ENCODE data around the gene NEO1. TPM values are rescaled to one million over a fixed set of nuclear protein-coding genes. Genes with fewer than 3 reads are reported as not detected.
"Not testable (repeated sequence)": the region's sequence is repeated elsewhere in the genome, so short reads cannot be mapped to it uniquely, and the experiment has no call there.

Gene NEO1
- polyA plus RNA-seq, 3 donors = 135 to 149 (median 136) TPM

DNA sequence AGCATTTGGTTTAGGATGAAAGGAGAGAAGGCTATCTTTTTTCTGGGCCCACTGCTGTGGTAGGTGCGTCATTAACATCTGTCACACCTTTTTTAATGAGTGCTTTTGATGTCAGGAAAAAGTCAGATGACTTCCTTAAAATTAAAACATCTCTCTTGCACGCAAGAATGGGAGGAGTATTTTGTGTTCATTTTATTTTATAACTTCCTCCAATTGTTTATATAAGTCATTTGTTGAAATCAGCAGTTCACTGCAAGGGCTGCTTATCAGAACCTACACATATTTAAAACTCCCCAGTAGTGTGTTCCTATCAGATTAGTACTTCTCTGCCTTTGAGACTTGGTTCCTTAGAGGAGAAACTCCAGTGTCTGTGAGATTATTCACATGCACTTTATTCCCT is 143.8 kb downstream of the NEO1 start:
- DNase-seq = no peak

- no peak for DNase-seq
These were observed 148.1 kb downstream of the NEO1 start for GRCh38 chr15:73200339-73200738.

DNA sequence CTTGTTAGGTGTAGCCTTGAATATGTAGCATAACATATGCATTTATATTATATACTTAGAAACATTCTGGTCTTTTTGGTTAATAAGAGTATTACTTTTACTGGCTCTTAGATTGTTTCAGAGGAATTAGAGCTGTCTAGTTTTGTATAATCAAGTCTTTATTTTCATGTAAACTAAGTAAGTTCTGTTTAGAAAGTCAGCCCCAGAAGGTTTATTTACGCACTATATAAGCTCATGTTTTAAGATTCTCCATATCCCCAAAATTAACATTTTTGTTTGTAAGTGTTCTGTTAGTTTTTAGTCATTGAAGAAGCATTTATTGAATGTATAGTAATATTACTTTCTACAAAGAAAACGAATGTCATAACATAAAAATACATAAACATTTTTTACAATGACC is 158.4 kb downstream of the NEO1 start:
- no peak for DNase-seq

DNA sequence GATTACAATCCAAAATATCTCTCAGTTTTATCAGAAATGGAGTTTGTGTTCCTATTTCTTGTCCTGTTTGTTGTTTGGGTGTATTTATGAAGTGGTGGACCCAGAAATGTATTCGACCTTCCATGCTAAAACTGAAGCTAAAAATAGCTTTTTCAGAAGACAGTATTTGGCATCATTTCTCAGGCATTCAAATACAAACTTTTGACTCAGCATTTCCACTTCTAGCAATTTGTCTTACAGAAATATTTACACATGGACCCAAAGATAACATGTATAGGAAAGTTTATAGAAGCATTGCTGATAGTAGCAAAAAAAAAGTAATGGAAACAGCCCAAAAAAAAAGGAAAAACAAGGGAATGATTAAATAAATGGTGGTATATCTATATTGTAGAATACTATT is 160.2 kb downstream of the NEO1 start:
- DNase-seq = no peak

DNA sequence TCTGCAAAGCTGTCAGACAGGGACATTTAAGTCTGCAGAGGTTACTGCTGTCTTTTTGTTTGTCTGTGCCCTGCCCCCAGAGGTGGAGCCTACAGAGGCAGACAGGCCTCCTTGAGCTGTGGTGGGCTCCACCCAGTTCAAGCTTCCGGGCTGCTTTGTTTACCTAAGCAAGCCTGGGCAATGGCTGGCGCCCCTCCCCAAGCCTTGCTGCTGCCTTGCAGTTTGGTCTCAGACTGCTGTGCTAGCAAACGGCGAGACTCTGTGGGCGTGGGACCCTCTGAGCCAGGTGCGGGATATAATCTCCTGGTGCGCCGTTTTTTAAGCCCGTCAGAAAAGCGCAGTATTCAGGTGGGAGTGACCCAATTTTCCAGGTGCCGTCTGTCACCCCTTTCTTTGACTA is 169.2 kb downstream of the NEO1 start:
- not testable (repeated sequence) for DNase-seq

DNA sequence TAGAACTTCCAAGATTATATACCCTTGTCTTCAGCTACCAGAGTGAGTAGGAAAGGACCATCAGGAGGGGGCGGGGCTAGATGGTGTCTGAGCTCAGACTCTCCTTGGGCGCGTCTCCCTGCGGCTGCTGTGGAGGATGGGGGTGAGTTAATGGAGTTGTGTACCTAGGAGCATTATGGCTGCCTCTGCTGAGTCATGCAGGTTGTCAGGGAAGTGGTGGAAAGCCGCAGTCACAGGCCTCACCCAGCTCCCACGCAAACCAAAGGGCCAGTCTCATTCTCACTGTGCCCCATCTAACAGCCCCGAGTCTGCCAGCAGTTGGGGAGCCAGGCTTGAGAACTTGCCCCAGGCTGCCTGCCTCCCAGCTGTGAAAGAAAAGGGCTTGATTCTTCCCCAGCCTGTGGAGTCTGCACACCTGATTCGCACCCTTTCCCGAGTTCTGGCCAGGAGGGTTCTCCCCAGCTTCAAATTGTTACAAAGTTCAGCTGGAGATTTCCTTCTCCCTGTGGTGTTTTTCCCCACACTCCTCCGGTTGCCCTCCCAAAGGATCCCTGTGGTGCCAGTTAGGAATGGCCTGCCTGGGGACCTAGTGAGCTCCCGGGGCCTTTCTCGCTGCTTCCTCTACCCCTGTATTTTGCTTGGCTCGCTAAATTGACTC is 173.2 kb downstream of the NEO1 start:
- DNase-seq = no peak

DNA sequence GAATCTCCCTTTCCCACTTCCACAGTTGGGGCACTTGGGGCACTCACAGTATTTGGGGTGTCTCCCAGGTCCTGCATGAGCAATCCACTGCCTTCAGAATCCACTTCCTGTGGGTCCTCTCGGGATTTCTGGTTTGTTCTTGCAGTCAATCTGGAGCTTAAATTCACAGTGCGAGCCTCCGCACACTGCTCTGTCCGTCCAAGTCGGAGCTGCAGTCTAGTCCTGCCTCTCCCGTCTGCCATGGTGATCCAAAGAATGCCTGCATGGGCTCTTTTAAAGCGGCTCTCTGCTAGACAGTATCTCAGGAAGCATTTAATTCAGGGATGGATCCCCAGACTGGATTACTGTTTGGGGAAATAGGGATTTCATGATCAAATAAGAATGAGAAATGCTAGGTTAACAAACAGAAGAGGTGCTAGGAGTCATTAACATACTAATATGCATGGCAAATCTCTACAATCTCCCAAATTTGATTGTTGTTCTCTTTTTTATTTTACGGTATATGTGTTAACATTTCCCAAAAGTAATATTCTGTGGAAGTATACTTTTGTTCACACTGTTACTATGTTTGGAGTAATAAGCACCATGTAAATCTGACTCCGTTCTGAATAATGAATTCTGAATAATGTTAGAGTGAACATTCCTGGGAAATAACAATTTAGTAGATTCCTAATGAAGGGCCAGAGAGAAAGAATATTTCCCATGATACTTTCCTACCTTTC is 174.0 kb downstream of the NEO1 start:
- no peak for DNase-seq

DNA sequence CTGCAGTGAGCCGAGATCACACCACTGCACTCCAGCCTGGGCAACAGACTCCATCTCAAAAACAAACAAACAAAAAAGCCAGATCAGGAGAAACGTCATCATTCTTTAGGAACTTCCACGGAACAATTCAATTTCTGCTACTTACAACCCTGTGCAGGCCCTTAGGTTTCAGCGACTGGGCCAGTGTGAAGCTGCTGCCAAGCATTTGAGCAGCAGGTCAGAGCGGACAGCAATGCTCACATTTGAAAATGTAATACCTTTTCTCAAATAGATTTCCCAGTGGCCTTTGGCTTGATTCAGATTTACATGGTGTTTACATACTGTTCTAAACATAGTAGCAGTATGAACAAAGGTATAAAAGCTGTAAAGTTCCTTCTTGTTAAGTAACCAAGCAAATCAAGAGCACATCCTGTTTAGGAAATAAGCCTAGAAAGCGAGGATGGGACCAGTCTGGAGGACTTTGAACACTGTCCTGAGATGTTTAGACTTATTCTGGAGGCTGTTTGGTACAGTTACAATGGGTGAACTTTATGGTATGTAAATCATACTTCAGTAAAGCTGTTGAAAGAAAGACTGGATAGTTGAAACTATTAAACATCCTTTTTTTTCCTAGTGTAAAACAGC is 175.3 kb downstream of the NEO1 start:
- no peak for DNase-seq

DNA sequence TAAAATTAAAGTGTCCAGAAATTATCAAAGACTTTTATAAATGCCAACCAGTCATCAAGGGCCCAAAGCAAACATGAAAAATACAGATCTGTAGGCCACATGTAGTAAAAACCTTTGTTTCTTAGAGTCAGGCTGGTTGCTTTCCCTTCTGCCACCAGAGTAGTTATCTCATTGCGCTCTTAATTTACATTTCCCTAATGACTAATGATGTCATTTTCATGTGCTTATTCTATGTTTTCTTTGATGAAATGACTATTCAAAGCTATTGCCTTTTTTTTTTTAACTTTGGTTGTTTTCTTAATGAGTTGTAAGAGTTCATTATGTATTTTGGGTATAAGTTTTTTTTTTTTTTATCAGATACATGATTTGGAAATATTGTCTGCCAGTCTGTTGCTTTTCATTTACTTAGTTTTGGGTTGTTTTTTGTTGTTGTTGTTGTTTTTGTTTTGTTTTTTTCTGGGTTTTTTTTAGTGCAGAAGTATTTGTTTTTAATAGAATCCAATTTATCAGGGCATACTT is 175.9 kb downstream of the NEO1 start:
- DNase-seq = no peak

- DNase-seq = no peak
These were observed 179.6 kb downstream of the NEO1 start for GRCh38 chr15:73231661-73232419.

GRCh38 chr15:73232776-73233175 is 180.5 kb downstream of the NEO1 start:
- no peak for DNase-seq

- no peak for DNase-seq
These were observed 181.4 kb downstream of the NEO1 start for GRCh38 chr15:73233623-73234022.

- no peak for DNase-seq
These were observed 185.6 kb downstream of the NEO1 start for GRCh38 chr15:73237910-73238309.

DNA sequence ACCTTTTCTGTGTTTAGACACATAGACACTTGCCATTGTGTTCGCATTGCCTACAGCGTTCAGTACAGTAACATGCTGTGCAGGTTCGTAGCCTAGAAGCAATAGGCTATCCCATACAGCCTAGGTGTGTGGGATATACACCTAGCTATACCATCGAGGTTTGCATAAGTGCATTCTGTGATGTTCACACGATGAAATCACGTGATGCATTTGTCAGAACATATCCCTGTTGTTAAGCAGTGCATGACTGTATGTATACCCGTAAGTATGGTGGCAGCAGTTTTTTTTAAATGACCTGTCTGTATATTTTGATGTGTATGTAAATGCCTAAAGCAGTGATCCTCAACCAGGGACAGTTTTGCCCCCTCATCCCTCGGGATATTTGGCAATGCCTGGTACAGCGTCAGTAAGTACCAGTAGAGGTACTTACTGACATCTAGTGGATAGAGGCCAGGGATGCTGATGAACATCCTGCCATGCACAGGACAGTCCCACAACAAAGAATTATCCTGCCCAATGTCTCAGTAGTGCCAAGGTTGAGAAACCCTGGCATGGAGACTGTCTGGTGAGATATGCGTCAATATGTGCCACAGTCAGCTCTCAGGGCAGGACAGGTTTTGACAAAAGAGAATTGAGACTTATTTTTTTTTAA is 187.4 kb downstream of the NEO1 start:
- no peak for DNase-seq

DNA sequence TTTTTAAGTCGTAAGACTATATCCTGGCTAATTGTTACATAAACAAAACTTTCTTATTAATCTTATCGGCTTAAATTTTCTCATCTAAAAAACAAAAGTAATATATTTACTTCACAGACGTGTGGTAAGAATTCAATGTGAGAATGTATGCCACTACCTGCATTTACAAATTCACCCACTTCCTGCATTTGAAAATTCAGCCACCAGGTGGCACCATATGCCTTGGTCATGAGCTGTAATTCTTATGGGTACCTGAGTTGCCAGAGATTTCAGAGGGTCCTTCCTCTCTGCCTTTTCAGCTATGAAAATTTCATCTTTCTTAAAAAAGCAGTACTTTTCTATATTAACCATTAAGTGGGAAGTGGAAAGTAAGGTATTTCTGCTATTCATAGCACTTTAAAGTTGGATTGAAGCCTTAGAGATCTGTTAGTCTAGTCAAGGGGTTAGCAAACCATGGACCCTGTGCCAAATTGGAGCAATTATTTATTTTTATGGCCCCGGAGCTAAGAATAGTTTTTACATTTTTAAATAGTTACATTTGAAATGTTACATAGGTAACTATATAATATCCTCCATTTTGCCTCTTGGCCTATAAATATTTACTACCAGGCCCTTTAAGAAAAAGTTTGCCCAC is 188.7 kb downstream of the NEO1 start:
- peak; percentile 65 for DNase-seq

- DNase-seq = no peak
These were observed 192.1 kb downstream of the NEO1 start for GRCh38 chr15:73244333-73244732.

- no peak for DNase-seq
These were observed 194.2 kb downstream of the NEO1 start for GRCh38 chr15:73246439-73246838.

DNA sequence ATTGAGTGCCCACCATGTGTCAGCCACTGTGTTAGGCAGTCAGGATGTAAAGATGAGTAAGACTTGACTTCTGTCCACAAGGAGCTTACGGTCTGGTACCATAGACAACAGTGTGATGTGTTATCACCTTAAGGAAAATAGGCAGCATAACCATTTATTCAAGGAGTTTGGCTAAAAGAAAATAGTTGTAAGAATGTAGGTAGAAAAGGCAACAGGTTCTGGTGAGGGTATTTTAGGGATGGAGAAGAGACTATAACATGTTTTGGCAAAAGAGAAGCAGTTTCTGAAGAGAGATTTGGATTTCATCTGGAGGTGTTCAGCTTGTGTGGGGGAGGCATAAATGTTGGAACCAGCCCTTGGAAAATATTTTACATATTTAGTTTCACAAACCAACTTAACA is 194.6 kb downstream of the NEO1 start:
- DNase-seq = no peak

GRCh38 chr15:73247331-73247730 is 195.1 kb downstream of the NEO1 start:
- DNase-seq = no peak

GRCh38 chr15:73249499-73249898 is 197.2 kb downstream of the NEO1 start:
- no peak for DNase-seq

GRCh38 chr15:73254598-73254997 is 202.3 kb downstream of the NEO1 start:
- no peak for DNase-seq
